Measurements from ENCODE around the gene CADPS. TPM values are rescaled to one million over a fixed set of nuclear protein-coding genes. Genes with fewer than 3 reads are reported as not detected.

CADPS gene
- total and polyA plus RNA-seq, 2 of the 4 experiments (the other 2 are of a cell fraction), result not detected

DNA sequence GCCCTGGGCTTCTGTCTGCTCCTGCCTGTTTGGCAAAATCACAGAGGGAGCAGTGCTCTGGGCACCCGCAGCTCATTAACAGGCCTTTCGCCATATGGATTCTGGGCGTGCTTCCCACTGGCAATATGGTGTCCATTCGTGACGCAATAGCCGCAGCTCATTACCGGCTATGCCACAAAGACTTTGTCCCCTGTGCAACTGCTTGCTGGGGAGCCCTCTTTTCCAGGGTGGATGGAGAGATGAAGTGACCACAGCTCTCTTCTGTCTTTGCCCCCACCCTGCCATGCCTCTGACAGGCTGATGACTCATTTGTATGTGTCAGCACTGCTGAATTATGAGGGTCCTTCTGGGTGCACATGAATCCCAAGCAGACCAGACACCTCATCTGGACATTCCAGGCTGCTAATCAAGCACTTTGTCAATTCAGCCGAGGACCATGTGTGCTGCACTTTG is 287.6 kb downstream of the CADPS start:
- no peak overlapping the region for H2BK5ac ChIP-seq (ENCODE audit: low read depth, low read length, poor library complexity, severe bottlenecking)
- H3K4me3 ChIP-seq (ENCODE audit: insufficient read depth, low read depth, low read length), result no peak overlapping the region
- dilution Hi-C loops (cut with HindIII; ENCODE audit: low sequenced_read_pairs, unreplicated experiment), result no loop called here
- in situ Hi-C loops (cut with MboI; ENCODE audit: low sequenced_read_pairs), result no loop called here
- H3K4me1 ChIP-seq (ENCODE audit: control insufficient read depth, insufficient read depth, low read length), result peaks cover 9% of the 10 kb centered on the region
- peak overlapping the region; percentile 74 for H2AFZ ChIP-seq (replicated peaks; ENCODE audit: low read length, poor library complexity)
- intact Hi-C loops (cut with micrococcal nuclease), result no loop called here
- DNase-seq (peak; percentile 91), ATAC-seq (ENCODE audit: low read depth) (peak; percentile 75)
- BruUV-seq (replicated peaks), result no TSS peak
- POLR2A ChIA-PET (ENCODE audit: unreplicated experiment), result no interaction called here
- H3K14ac ChIP-seq (replicated peaks; ENCODE audit: low read depth, low read length), result 0 out of 2 replicates have a peak overlapping the region, but pooled peaks have one; percentile 53
- H3K23ac ChIP-seq (ENCODE audit: low read depth, low read length), result no peak overlapping the region
- no peak overlapping the region for H2AK9ac ChIP-seq (replicated peaks; ENCODE audit: low read depth, low read length, poor library complexity)
- H3K9ac ChIP-seq (ENCODE audit: low read depth, low read length), result no peak overlapping the region
- H4K91ac ChIP-seq (ENCODE audit: insufficient read depth, low read depth, low read length), result peak overlapping the region; percentile 2; the same call in 1 of the 2 replicates
- no peak overlapping the region for H3K4me2 ChIP-seq (ENCODE audit: low read depth, low read length)
- no peaks in the 10 kb centered on the region for H3K79me1 ChIP-seq (ENCODE audit: low read depth in 1 of 2, low read length in 2 of 2)
- H3K27me3 ChIP-seq (ENCODE audit: control insufficient read depth, insufficient read depth, low read length), result no peaks in the 10 kb centered on the region; the same call in 1 of the 2 replicates
- H2BK120ac ChIP-seq (ENCODE audit: low read depth, low read length), result peak overlapping the region; percentile 64
- no peak overlapping the region for H2AK5ac ChIP-seq (ENCODE audit: low read depth, low read length)
- H4K8ac ChIP-seq (ENCODE audit: low read depth in 2 of 2, low read length in 2 of 2), result peak overlapping the region in 1 of 2 experiments; percentile 46; a peak in 2 of 4 replicates
- H4K20me1 ChIP-seq (ENCODE audit: insufficient read depth, low read length), result no peaks in the 10 kb centered on the region
- H3K36me3 ChIP-seq (ENCODE audit: control insufficient read depth, insufficient read depth, low read length), result no peaks in the 10 kb centered on the region
- H2BK20ac ChIP-seq (ENCODE audit: low read depth, low read length), result peak overlapping the region; percentile 59; the same call in 1 of the 2 replicates
- H3K9me3 ChIP-seq (ENCODE audit: control insufficient read depth, insufficient read depth, low read length), result no peaks in the 10 kb centered on the region
- H3K18ac ChIP-seq (ENCODE audit: low read depth, low read length), result peak overlapping the region; percentile 48; the same call in 1 of the 2 replicates
- peak overlapping the region; percentile 74 for H4K5ac ChIP-seq (ENCODE audit: low read depth, low read length)
- H2BK15ac ChIP-seq (ENCODE audit: low read depth, low read length), result no peak overlapping the region
- TF ChIP-seq FOS (IDR thresholded peaks at IDR 0.05; ENCODE audit: low read depth, low read length), result peak; percentile 86
- no peak for TF ChIP-seq CHD1 (IDR thresholded peaks at IDR 0.05; ENCODE audit: low read depth, low read length)
- TF ChIP-seq CEBPB (IDR thresholded peaks at IDR 0.05; ENCODE audit: low read depth, low read length), result peak; percentile 95
- peak; percentile 84 for TF ChIP-seq MAZ (IDR thresholded peaks at IDR 0.05; ENCODE audit: borderline replicate concordance, low read depth, low read length)
- peak; percentile 62 for TF ChIP-seq BHLHE40 (IDR thresholded peaks at IDR 0.05; ENCODE audit: low read depth, low read length)
- peak; percentile 76 for TF ChIP-seq RCOR1 (IDR thresholded peaks at IDR 0.05; ENCODE audit: insufficient replicate concordance, low read length)
- TF ChIP-seq NFE2L2 (IDR thresholded peaks at IDR 0.05; ENCODE audit: low read depth, low read length), result no peak
- 31% methylated on average over 2 of the region's 8 CpGs; no CpG with 5 or more reads in 1 of the 2 experiments for WGBS, 2 experiments (ENCODE audit: extremely low coverage in 2 of 2, insufficient read length in 1 of 2)
- no peaks in the 10 kb centered on the region for H3K9me1 ChIP-seq (ENCODE audit: insufficient read depth, low read length)
- peak overlapping the region; percentile 42 for H3K27ac ChIP-seq (ENCODE audit: insufficient read depth, low read length)
- H3K4ac ChIP-seq (ENCODE audit: low read depth, low read length), result peak overlapping the region; percentile 62; the same call in 1 of the 2 replicates
- CTCF ChIA-PET, result interaction anchor here (0.5 kb wide), 1 partner anchor 9 kb away, joined by 3 read pairs; no protein-coding TSS in a partner anchor
- H3K56ac ChIP-seq (ENCODE audit: extremely low read depth, insufficient read depth, low read length), result no peak overlapping the region
